ENCODE measurements around the gene PLCD4.

GRCh38 chr2:218635719-218636118, 28.0 kb downstream of the PLCD4 start:
- TF ChIP-seq BCL3 (IDR thresholded peaks at IDR 0.05; ENCODE audit: borderline replicate concordance, insufficient read depth, low read depth, low read length, poor library complexity, severe bottlenecking) (no peak), CEBPB (IDR thresholded peaks at IDR 0.05; ENCODE audit: borderline replicate concordance in 1 of 2, low read depth in 2 of 2, low read length in 2 of 2) (no peak), RFX5 (IDR thresholded peaks at IDR 0.05; ENCODE audit: low read depth, low read length) (no peak), NR2C2 (IDR thresholded peaks at IDR 0.05; ENCODE audit: borderline replicate concordance, control insufficient read depth, insufficient read length, low read depth) (no peak), EP300 (IDR thresholded peaks at IDR 0.05; ENCODE audit: borderline replicate concordance in 1 of 2, control insufficient read depth in 1 of 2, low read depth in 2 of 2, low read length in 2 of 2) (no peak), BRCA1 (IDR thresholded peaks at IDR 0.05; ENCODE audit: low read depth, low read length) (no peak), MAX (IDR thresholded peaks at IDR 0.05; ENCODE audit: low read depth, low read length) (no peak), POLR2A (IDR thresholded peaks at IDR 0.05; ENCODE audit: low read depth, low read length) (no peak), CTCF (IDR thresholded peaks at IDR 0.05 in 2 of 3, conservative IDR thresholded peaks at IDR 0.05 in 1 of 3; ENCODE audit: control insufficient read depth in 2 of 3, extremely low read depth in 1 of 3, insufficient read depth in 1 of 3, low read depth in 3 of 3, low read length in 3 of 3) (no peak), ZNF384 (IDR thresholded peaks at IDR 0.05; ENCODE audit: borderline replicate concordance, low read depth, low read length) (no peak), RAD21 (IDR thresholded peaks at IDR 0.05; ENCODE audit: insufficient read depth, low read depth, low read length) (no peak)

Data from GM12878 (cell line).